ENCODE data around the gene FRMD7.
"Not testable (repeated sequence)": the region's sequence is repeated elsewhere in the genome, so short reads cannot be mapped to it uniquely, and the experiment has no call there.

The FRMD7 gene, protein sequence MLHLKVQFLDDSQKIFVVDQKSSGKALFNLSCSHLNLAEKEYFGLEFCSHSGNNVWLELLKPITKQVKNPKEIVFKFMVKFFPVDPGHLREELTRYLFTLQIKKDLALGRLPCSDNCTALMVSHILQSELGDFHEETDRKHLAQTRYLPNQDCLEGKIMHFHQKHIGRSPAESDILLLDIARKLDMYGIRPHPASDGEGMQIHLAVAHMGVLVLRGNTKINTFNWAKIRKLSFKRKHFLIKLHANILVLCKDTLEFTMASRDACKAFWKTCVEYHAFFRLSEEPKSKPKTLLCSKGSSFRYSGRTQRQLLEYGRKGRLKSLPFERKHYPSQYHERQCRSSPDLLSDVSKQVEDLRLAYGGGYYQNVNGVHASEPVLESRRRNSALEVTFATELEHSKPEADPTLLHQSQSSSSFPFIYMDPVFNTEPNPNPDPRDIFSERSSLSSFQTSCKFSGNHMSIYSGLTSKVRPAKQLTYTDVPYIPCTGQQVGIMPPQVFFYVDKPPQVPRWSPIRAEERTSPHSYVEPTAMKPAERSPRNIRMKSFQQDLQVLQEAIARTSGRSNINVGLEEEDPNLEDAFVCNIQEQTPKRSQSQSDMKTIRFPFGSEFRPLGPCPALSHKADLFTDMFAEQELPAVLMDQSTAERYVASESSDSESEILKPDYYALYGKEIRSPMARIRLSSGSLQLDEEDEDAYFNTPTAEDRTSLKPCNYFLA

GRCh38 chrX:132127743-132128142 is at the start of gene FRMD7:
Gene FRMD7, minus strand, starts transcription at chrX:132128020. Its CDS starts 176 bp downstream, at chrX:132127844.
- DNase-seq, result no peak

GRCh38 chrX:132173647-132174046 is 45.8 kb upstream of the FRMD7 start:
- DNase-seq, result no peak

- no peak for DNase-seq
Measured at GRCh38 chrX:132171881-132172280, 44.1 kb upstream of the FRMD7 start.

DNA sequence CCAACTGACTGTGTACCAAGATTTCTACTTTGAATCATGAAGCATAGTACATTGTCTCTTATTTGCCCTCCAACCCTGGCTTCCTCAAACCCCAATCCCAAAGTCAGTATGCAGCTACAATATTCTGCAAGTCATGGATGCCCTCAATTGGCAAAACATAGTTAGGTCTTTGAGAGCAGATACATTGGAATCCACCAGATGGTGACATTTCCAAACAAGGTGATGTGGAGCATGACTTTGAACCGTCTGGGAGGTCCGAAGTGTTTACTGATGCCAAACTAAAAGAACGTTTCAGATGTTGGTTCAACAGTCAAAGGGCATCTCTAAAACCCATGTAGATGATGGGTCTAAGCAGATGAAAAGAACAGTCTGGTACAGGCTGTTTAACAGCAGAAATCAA is 43.7 kb upstream of the FRMD7 start:
- DNase-seq, result no peak

- DNase-seq, result no peak
Measured at GRCh38 chrX:132169554-132169953, 41.7 kb upstream of the FRMD7 start.

DNA sequence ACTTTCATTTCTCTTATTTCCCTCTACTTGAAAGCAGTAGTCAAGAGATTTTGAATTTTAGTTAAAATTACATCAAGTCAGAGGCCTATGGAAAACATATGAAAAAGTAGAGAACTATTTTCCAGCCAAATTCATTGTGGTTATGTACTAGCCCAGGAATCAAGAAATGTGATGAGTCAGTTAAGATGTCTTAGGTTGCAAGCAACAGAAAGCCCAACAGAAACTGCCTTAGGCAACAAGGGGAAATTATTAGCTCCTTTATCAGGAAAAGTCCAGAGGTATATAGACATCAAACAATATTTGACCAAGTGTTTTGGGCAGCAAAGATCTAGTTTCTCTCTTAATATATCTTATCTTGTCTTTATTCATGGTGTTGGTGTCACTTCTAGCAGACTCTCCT is 37.8 kb upstream of the FRMD7 start:
- no peak for DNase-seq

DNA sequence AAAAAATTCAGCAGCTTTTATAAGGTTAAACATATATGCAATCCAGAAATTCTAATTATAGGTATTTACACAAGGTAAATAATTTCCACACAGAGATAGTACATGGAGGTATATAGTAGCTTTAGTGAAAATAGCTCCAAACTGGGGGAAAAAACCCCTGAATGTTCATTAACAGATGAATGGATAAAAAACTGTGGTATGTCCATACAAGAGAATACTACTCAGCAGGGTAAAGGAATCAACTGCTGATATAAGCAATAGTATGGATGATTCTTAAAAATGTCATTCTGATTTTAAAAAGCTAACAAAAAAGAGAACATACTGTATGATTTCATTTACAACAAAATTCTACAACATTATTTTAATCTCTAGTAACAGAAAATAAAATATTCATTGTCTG is 37.2 kb upstream of the FRMD7 start:
- no peak for DNase-seq

DNA sequence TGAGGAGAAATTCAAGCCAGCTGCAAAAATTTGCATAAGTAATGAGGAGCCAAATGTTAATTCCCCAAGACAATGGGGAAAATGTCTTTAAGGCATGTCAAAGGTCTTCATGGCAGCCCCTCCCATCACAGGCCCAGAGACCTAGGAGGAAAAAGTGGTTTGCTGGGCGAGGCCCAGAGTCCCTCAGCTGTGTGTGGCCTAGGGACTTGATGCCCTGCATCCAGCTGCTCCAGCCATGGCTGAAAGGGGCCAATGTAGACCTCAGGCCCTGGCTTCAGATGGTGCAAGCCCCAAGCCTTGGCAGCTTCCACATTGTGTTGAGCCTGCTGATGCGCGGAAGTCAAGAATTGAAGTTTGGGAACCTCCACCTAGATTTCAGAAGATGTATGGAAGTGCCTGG is 35.3 kb upstream of the FRMD7 start:
- DNase-seq, result not testable (repeated sequence)

GRCh38 chrX:132153166-132153565 is 25.3 kb upstream of the FRMD7 start:
- DNase-seq, result no peak

- DNase-seq, result no peak
Measured at GRCh38 chrX:132146456-132146855, 18.6 kb upstream of the FRMD7 start.

GRCh38 chrX:132144061-132144460 is 16.2 kb upstream of the FRMD7 start:
- no peak for DNase-seq

- no peak for DNase-seq
Measured at GRCh38 chrX:132125906-132126305, 1.9 kb downstream of the FRMD7 start.

GRCh38 chrX:132120913-132121312 is 6.9 kb downstream of the FRMD7 start:
- no peak for DNase-seq

DNA sequence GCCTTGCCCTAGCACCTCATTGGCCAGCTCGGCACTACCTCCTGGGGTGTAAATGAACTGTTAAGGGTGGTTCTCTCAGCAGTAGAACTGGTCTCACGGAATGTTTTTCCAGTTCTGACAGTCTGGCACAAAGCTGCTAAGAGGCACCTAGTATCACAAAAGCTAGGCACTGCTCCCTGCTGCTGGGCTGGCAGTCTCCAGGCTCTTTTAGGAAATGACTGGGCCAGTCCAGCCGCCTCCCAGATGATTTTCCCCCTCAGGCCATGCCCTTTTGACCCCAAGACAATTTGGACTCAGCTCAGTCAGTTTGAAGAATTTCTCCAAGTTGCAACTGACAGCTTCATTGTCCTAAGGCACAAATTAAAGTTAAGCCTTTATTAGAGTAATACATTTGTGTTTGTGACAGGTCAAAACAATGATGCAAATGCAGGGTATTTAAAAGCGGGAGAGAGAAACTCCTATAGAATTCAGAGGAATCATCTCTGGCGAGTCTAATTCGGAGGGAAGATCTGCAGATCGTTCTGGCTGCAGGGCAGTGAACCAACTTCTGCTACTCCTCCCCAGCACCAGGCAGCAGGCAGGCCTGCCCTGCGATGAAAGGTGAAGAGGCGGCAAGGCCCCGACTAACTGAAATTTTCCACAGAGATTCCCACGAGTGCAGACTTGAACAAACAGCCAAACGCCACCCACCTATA is 7.9 kb downstream of the FRMD7 start:
- no peak for DNase-seq

DNA sequence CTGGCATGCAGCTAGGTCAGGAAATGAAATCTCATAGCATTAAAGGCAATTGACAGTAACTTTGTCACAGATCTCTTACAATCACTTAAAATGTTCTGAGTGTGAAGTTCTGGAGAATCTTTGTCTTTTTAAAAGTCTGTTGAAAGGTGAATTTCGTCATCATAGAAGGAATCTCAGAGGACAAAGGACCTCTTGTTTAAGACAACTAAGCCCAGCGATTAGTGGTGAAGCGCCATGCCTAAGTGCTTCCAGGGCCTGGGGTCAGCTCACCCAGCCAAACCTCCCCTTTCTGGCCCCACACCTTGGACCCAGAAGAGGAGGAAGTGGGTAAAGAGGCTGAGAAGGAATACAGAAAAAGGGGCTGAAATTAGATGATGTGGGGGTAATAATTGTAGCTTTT is 8.5 kb downstream of the FRMD7 start:
- DNase-seq, result no peak

DNA sequence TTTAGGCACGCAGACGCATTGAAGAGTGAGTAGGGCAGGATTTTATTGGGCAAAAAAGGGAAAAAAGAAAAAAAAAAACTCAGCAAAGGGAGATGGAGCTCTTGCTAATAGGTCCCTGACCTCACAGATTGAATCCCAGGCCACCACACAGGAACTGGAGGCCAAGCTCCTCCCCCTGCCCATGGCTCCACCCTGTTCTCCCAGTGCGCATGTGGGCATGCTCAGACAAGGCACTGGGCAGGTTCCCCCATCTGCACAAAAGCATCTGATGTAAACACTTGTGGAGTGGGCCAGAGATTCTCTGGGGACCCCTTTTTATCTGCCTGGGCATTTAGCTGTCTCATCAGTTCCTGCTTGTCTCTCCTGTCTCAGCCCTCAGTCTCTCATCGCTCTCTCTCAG is 9.5 kb downstream of the FRMD7 start:
- DNase-seq, result no peak

DNA sequence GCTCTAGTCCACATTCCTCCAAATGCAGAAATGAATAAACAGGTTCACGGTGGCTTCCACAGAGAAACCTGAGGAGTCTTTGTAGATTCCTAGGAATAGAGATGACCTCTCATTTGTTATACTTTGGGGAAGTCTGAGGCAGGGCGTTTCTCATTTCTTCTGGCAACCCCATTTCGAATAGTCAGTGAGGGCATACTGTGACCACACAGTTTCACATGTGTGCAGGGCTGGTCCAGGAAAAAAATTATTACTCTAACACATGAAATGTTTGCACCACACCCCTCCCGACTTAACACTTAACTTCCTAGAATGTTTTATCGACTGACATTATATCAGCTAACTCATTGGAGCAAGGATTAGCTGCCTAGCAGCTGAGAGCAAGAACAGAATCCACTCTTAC is 12.0 kb downstream of the FRMD7 start:
- no peak for DNase-seq

DNA sequence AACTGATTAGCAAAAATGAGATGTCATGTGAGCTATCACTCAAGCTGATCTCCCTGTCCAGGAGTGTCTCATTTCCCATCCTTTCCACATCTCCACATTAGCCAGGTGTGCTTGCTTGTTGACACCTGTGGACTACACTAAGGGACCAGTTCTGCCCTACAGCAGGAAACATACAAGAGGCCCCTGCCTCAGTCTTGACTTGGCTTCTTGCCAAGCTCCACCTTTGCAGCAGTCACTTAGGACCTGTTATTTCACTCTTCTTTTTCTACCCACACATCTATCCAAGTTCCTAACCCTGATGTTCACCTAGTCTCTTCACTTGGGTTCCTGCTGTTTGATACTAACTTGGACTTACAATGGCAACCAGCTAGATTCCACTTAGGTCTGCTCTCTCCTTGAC is 13.2 kb downstream of the FRMD7 start:
- no peak for DNase-seq

- DNase-seq, result no peak
Measured at GRCh38 chrX:132107291-132107690, 20.5 kb downstream of the FRMD7 start.

DNA sequence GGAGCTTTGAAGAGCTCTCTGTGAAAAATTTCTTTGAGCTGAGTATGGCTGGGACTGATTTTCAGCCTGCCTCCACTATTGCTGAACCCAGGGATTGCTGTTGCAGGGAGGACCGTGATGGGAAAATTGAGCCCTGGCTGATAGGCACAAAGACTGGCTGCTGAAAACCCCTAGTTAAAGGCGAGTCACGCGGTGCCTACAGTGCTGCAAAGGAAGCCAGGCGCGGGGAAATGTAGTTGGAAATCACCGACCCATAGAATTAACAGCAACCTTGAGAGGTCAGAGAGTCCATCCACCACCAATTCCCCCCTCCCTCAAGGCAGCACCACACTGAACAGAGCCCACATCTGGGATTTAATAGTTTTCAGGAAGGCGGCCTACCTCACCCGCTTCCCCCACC is 26.0 kb downstream of the FRMD7 start:
- no peak for DNase-seq

GRCh38 chrX:132101206-132101605 is 26.6 kb downstream of the FRMD7 start:
- DNase-seq, result no peak

DNA sequence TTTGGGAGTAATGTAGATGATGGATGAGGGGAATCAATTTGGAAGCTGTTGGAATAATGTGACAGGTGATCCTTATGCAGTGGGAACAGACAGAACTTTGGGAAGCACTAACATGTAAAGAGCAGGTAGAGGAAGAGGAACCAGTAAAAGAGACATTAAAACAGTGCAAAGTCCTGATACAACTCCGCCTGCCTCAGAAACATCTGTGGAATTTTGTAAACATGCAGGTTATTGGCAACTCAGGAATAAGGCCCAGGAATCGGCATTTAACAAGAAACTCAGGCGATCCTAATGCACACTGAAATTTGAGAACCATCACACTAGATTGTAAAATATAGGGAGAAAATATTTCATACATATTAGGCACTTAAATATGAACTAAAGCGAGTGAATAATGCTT is 29.1 kb downstream of the FRMD7 start:
- not testable (repeated sequence) for DNase-seq

GRCh38 chrX:132094164-132094563 is 33.7 kb downstream of the FRMD7 start:
- no peak for DNase-seq
